Subcutaneous adipose tissue (tissue), 4 donors: ENCODE measurements around the gene MARCHF4. TPM values are rescaled to one million over a fixed set of nuclear protein-coding genes. Genes with fewer than 3 reads are reported as not detected.

Source experiments
- CTCF ChIP-seq: fragments of 450-650 bp; IDR thresholded peaks from one replicate; pipeline ENCODE4 v1.5.1; 2016; ENCODE audit warnings: low read depth, mild to moderate bottlenecking, control low read depth, antibody characterized with exemption, moderate library complexity
- total RNA-seq, 4 donors: library from RNA; depleted of rRNA; stranded (reverse); fragments of >200 nt; gene quantifications; one replicate each; pipeline ENCODE4 v1.1.0, GENCODE V29; 2016

MARCHF4 gene
- total RNA-seq, 4 donors from 2014 or later = not detected

GRCh38 chr2:216413882-216414281 lies 41.6 kb upstream of the MARCHF4 start:
- no peak for TF ChIP-seq CTCF

GRCh38 chr2:216412022-216412999 lies 40.0 kb upstream of the MARCHF4 start, which contains the start of gene SMARCAL1:
Gene SMARCAL1 (plus strand): TSS chr2:216412484. CDS start chr2:216414705, 2,221 bp downstream.
- no peak for TF ChIP-seq CTCF

- TF ChIP-seq CTCF = no peak
Observed at GRCh38 chr2:216410550-216410949, 38.3 kb upstream of the MARCHF4 start.

GRCh38 chr2:216408426-216409290 lies 36.4 kb upstream of the MARCHF4 start:
- TF ChIP-seq CTCF = no peak

GRCh38 chr2:216406826-216407225 lies 34.5 kb upstream of the MARCHF4 start:
- TF ChIP-seq CTCF = no peak

GRCh38 chr2:216405588-216405987 lies 33.3 kb upstream of the MARCHF4 start:
- TF ChIP-seq CTCF = no peak
